Dendritic cell treated with granulocyte-macrophage colony-stimulating factor and Interleukin-4, amounts not matched to agents 40 ng/mL and 50 ng/mL, for 4 days (primary cell): ENCODE measurements around the gene COL4A2.

Experiments used
- H3K27ac Mint-ChIP-seq: one replicate; pipeline ENCODE4 v1.8.0; 2022; ENCODE audit warnings: mild to moderate bottlenecking, mixed read lengths
- H3K27me3 Mint-ChIP-seq: one replicate; pipeline ENCODE4 v1.8.0; 2022; ENCODE audit warnings: mild to moderate bottlenecking, mixed read lengths
- H3K36me3 Mint-ChIP-seq: one replicate; pipeline ENCODE4 v1.8.0; 2022; ENCODE audit warnings: low read depth, mixed read lengths
- H3K4me1 Mint-ChIP-seq: one replicate; pipeline ENCODE4 v1.8.0; 2022; ENCODE audit warnings: low read depth, mixed read lengths
- H3K4me3 Mint-ChIP-seq: one replicate; pipeline ENCODE4 v1.8.0; 2022; ENCODE audit warnings: mild to moderate bottlenecking, moderate library complexity, mixed read lengths
- H3K9me3 Mint-ChIP-seq: one replicate; pipeline ENCODE4 v1.8.0; 2022; ENCODE audit warnings: mixed read lengths
- intact Hi-C: fragments of 100-400 bp; cut with micrococcal nuclease; formaldehyde crosslinking; loops from one replicate; pipeline ENCODE4 v1.15.0; 2022

Gene COL4A2

DNA sequence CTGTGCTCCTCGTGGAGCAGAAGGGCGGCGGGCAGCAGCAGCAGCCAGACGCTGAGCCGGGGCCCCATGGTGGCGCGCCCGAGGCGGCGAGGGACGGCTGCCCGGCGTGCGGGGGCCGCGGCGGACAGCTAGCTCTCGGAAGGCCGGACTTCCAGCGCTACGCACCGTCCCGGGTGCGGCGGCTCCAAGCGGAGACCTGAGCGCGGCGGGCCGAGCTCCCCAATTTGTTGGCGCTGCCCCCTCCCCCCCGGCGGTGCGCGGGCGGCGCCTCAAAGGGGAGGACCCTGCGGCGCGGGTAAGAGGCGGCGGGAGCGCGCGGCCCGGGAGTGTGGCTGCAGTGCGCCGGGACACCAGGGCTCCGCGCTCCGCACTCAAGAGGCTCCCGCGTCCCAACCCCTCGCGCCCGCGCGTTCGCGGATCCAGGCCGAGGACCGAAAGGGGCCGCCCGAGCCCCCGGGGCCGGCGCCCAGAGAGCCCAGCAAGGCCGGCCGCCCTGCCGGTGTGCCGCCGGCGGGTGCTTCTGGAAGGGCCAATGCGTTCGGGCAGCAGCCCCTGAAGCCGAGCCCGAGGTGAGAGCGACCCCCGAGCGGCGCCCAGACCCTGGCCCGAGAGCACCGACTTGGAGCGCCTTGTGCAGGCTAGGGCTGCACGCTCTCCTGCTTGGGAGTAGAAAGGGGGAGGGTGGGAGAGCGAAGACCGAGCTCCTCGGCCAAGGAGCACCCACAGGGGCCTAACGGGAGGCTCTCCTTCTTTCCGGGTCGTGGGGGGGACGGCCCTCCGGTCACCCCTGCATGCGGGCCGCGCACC, at the start of gene COL4A2, which contains the start of gene COL4A1:
COL4A2 (plus strand) TSS at position 325 of the 807 bp plus-strand sequence. CDS start 620 bp downstream, outside the sequence.
COL4A1 (minus strand) TSS at position 198 of the 807 bp plus-strand sequence; CDS start at position 68, 130 bp downstream.
- H3K4me3 Mint-ChIP-seq, result no peak within 1 kb of the TSS
- H3K36me3 Mint-ChIP-seq, result no peaks in the 10 kb centered on the region
- intact Hi-C loops, result no loop called here
- H3K9me3 Mint-ChIP-seq, result no peaks in the 10 kb centered on the region
- peaks cover 83% of the 10 kb centered on the region for H3K27me3 Mint-ChIP-seq
- no peak within 1 kb of the TSS for H3K27ac Mint-ChIP-seq
- no peaks in the 10 kb centered on the region for H3K4me1 Mint-ChIP-seq

DNA sequence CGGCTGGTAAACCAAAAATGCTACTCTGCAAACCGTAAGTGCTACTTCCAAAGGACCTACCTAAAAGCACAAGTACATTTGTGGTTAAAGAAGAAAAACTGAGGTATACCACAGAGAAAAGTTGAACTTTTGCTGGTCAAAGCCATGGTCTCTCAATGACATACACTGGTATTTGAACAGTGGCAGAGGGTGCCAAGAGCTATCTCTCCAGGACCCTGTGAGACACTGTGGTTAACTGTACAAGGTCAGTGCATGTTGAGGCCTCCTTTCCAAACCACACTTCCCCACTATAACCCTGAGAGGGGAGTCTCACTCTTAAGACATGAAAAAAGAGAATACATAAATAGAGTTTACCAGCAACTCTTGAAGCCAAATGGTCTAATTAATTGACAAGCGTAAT, 49.7 kb upstream of the COL4A2 start:
- Mint-ChIP-seq H3K4me1 (no peaks in the 10 kb centered on the region), H3K4me3 (no peak overlapping the region), H3K27me3 (peaks cover 22% of the 10 kb centered on the region), H3K36me3 (no peaks in the 10 kb centered on the region), H3K9me3 (no peaks in the 10 kb centered on the region), H3K27ac (no peak overlapping the region)
- intact Hi-C loops, result no loop called here

DNA sequence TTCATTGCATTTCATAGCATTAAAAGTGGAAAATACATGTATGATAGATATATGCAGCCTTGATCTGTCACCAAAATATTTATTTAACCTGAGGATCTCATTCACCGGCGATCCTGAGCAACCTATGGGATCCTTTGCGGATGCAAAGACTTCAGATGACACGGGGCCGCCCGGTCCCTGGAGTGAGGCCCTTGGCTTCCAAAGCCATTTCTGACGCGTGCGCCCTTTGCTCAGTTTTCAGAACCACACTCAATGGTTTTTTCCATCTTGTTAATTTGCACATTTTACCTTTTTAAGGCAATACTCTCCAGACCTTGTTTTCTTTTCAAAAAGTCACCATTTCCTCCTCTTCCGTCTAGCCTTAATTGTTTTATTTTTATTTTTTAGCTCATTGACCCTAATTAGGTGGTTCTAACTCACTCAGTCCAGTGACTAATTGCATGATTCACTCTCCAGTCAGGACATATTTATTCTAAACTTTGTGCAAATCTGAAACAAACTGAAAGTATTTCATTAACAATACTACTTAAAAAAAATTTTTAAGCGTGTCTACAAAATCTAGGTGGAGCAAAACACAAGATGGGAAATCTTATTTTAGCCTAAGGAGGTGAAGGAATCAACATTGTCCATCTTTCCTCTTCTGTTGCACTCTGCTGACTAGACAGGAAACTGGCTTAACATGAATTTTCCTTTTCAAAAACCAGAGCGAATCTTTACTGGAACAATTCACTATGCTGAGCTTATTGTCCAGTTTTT, 48.0 kb upstream of the COL4A2 start:
- Mint-ChIP-seq H3K4me1 (no peaks in the 10 kb centered on the region), H3K36me3 (no peaks in the 10 kb centered on the region), H3K4me3 (no peak overlapping the region), H3K9me3 (no peaks in the 10 kb centered on the region), H3K27ac (no peak overlapping the region), H3K27me3 (peaks cover 29% of the 10 kb centered on the region)
- intact Hi-C loops, result no loop called here

GRCh38 chr13:110259651-110260050, 47.4 kb upstream of the COL4A2 start:
- H3K27me3 Mint-ChIP-seq, result peaks cover 30% of the 10 kb centered on the region
- H3K9me3 Mint-ChIP-seq, result no peaks in the 10 kb centered on the region
- intact Hi-C loops, result no loop called here
- no peaks in the 10 kb centered on the region for H3K4me1 Mint-ChIP-seq
- H3K36me3 Mint-ChIP-seq, result no peaks in the 10 kb centered on the region
- H3K4me3 Mint-ChIP-seq, result no peak overlapping the region
- no peak overlapping the region for H3K27ac Mint-ChIP-seq

DNA sequence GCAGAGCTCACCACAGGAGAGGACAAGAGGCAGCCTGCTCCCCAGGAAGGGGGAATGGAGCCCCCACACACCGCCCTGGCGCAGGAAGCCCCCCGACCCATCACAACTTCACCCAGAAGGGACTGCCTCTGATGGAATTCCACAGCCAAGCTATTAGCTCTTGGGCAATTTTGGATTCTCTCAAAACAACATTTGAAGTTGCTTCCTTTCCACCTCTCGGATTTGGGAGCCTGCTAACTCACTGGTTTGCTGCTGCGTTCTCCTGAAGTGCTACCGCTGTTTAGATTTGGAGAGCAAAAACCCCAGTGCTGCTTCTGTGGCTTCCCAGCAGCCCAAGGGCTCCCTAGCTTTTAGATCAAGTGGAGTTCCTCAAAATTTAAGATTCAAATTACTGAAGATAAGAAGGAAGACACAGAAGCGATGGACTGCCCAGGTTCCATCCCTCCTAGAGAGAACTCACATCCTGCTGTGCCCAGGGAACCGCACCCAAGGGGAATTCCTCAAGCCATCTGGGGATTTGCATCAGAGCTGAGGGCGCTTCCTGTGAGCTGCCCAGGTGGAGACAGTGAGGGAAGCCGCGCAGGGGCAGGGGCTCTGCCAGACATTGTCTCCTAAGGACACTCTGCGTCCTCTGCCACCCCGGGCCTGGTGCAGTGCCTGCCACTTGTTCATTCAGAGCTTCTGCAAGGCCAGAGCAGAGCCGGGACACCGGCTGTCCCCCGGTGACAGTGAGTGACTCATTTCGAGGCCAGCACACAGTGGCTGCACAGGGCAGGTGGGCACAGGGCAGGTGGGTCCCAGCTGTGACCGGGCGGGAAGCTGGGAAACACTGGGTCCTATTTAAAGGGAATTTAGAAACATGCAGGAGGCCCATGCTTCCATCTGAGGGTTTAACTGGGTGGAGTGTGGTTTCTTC, 45.7 kb upstream of the COL4A2 start:
- H3K4me1 Mint-ChIP-seq, result no peaks in the 10 kb centered on the region
- no peaks in the 10 kb centered on the region for H3K9me3 Mint-ChIP-seq
- intact Hi-C loops, result no loop called here
- H3K27me3 Mint-ChIP-seq, result peaks cover 33% of the 10 kb centered on the region
- H3K36me3 Mint-ChIP-seq, result no peaks in the 10 kb centered on the region
- no peak overlapping the region for H3K27ac Mint-ChIP-seq
- H3K4me3 Mint-ChIP-seq, result no peak overlapping the region

DNA sequence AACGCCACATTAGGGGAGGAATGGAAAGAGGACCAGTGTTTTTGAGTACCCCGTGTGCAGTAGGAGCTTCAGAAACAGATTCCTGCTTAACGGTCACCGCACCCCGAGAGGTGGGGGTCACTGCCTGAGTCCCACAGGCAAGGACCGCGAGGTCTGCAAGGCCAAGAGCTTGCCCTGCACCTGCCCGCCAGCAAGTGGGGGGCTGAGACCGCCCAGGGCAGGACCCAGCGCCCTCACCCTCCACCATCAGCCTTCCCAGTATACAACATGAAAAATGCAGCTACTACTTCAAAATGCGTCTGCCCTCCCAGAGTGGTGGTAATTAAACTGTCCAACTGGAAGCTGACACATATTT, 45.0 kb upstream of the COL4A2 start:
- H3K9me3 Mint-ChIP-seq, result no peaks in the 10 kb centered on the region
- no peak overlapping the region for H3K4me3 Mint-ChIP-seq
- no peaks in the 10 kb centered on the region for H3K4me1 Mint-ChIP-seq
- intact Hi-C loops, result no loop called here
- H3K27me3 Mint-ChIP-seq, result peaks cover 37% of the 10 kb centered on the region
- no peak overlapping the region for H3K27ac Mint-ChIP-seq
- no peaks in the 10 kb centered on the region for H3K36me3 Mint-ChIP-seq

DNA sequence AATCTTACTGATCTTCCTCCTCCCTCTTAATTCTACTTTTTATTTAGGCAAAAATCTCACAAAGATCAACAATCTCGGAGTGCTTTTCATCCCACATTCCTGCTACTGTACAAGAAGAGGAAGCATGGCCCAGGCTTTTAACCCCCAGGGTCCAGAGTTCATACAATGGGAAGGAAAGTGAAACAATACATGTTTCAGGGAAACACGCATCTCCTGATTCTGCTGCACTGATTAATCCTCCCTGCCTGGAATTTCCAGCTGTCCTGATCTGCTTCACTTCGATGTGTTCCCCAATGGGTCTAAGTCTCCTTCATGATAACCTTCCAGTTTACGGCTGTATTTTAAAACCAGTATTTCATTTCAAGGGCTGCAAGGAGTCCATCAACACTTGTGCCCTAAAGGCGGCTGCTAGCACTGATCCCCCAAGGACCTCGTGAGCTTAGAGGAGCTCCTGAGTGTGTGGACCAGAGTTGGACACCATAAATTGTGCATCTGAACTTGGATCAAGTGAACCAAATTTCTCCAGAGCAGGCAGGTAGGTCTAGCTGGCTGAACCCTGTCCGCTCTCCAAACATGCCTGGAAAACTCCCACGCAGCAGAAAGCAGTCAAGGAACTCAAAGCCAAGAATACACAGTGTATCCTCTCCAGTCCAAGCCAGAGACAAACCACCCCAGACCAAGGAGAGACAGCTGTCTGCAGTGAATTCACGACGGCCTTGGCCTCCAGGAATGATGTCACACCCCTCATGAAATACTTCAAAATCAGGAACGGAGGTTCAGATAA, 44.4 kb upstream of the COL4A2 start:
- Mint-ChIP-seq H3K27ac (no peak overlapping the region), H3K9me3 (no peaks in the 10 kb centered on the region), H3K4me1 (no peaks in the 10 kb centered on the region), H3K27me3 (peaks cover 37% of the 10 kb centered on the region), H3K36me3 (no peaks in the 10 kb centered on the region), H3K4me3 (no peak overlapping the region)
- intact Hi-C loops, result no loop called here

- no peak overlapping the region for H3K27ac Mint-ChIP-seq
- intact Hi-C loops, result no loop called here
- H3K4me1 Mint-ChIP-seq, result no peaks in the 10 kb centered on the region
- peaks cover 37% of the 10 kb centered on the region for H3K27me3 Mint-ChIP-seq
- no peaks in the 10 kb centered on the region for H3K36me3 Mint-ChIP-seq
- no peaks in the 10 kb centered on the region for H3K9me3 Mint-ChIP-seq
- no peak overlapping the region for H3K4me3 Mint-ChIP-seq
Observed at GRCh38 chr13:110263404-110263803, 43.7 kb upstream of the COL4A2 start.

DNA sequence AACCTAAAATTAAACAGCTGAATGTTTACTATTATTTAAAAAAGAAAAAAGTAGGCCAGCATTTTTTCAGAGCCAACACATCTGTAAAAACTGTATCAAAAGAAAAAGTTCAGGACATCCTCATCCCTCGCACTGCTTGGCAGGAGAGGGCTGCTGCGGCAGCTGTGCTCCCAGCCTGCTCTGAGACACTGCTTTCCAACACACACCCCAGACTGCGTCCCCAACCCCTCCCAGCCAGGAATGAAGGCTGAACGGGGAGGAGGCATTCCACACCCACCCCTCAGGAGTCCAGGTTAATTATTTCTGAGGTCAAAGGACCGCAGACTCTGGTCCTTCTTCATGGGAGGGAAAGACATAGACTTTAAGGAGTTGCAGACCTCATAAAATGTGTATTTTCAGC, 43.2 kb upstream of the COL4A2 start:
- H3K9me3 Mint-ChIP-seq, result no peaks in the 10 kb centered on the region
- H3K36me3 Mint-ChIP-seq, result no peaks in the 10 kb centered on the region
- H3K4me1 Mint-ChIP-seq, result no peaks in the 10 kb centered on the region
- intact Hi-C loops, result no loop called here
- no peak overlapping the region for H3K4me3 Mint-ChIP-seq
- peaks cover 36% of the 10 kb centered on the region for H3K27me3 Mint-ChIP-seq
- H3K27ac Mint-ChIP-seq, result no peak overlapping the region

GRCh38 chr13:110264685-110265275, 42.3 kb upstream of the COL4A2 start:
- no peak overlapping the region for H3K4me3 Mint-ChIP-seq
- H3K36me3 Mint-ChIP-seq, result no peaks in the 10 kb centered on the region
- intact Hi-C loops, result no loop called here
- no peak overlapping the region for H3K27ac Mint-ChIP-seq
- H3K9me3 Mint-ChIP-seq, result no peaks in the 10 kb centered on the region
- H3K27me3 Mint-ChIP-seq, result peaks cover 33% of the 10 kb centered on the region
- no peaks in the 10 kb centered on the region for H3K4me1 Mint-ChIP-seq

- H3K36me3 Mint-ChIP-seq, result no peaks in the 10 kb centered on the region
- intact Hi-C loops, result no loop called here
- H3K4me3 Mint-ChIP-seq, result no peak overlapping the region
- H3K9me3 Mint-ChIP-seq, result no peaks in the 10 kb centered on the region
- no peak overlapping the region for H3K27ac Mint-ChIP-seq
- H3K4me1 Mint-ChIP-seq, result no peaks in the 10 kb centered on the region
- H3K27me3 Mint-ChIP-seq, result peaks cover 31% of the 10 kb centered on the region
Observed at GRCh38 chr13:110265341-110265681, 41.8 kb upstream of the COL4A2 start.

GRCh38 chr13:110265682-110266430, 41.2 kb upstream of the COL4A2 start:
- Mint-ChIP-seq H3K4me1 (no peaks in the 10 kb centered on the region), H3K9me3 (no peaks in the 10 kb centered on the region), H3K27me3 (peaks cover 31% of the 10 kb centered on the region), H3K27ac (no peak overlapping the region), H3K4me3 (no peak overlapping the region), H3K36me3 (no peaks in the 10 kb centered on the region)
- intact Hi-C loops, result no loop called here
